Smooth muscle cell (in vitro differentiated cells): Measurements from ENCODE around the gene MEIKIN. TPM values are rescaled to one million over a fixed set of nuclear protein-coding genes. Genes with fewer than 3 reads are reported as not detected.

ENCODE experiments used
- DNase-seq: peaks from one replicate; lab custom pipeline; 2025; ENCODE audit not compliant: unreplicated experiment; lab: John Stamatoyannopoulos, UW
- H2AFZ ChIP-seq: fragments of 200-600 bp; sonication (generic); 2 replicates; pipeline ENCODE4 v1.6.0; 2016; ENCODE audit warnings: antibody characterized with exemption, low read depth, mild to moderate bottlenecking
- H3F3A ChIP-seq: fragments of 200-600 bp; sonication (generic); 2 replicates; pipeline ENCODE4 v1.6.0; 2017; ENCODE audit warnings: antibody characterized with exemption, low read depth
- H3K27ac ChIP-seq: fragments of 200-600 bp; sonication (generic); 2 replicates; pipeline ENCODE4 v1.5.1; 2016; ENCODE audit warnings: low read depth, mild to moderate bottlenecking
- H3K27me3 ChIP-seq: fragments of 200-600 bp; sonication (generic); 2 replicates; pipeline ENCODE4 v1.6.1; 2016; ENCODE audit warnings: low read depth, mild to moderate bottlenecking
- H3K36me3 ChIP-seq: fragments of 200-600 bp; sonication (generic); 2 replicates; pipeline ENCODE4 v1.5.1; 2016; ENCODE audit warnings: low read depth
- H3K4me1 ChIP-seq: fragments of 200-600 bp; sonication (generic); 2 replicates; pipeline ENCODE4 v1.5.1; 2016; ENCODE audit warnings: low read depth
- H3K4me2 ChIP-seq: fragments of 200-600 bp; sonication (generic); 2 replicates; pipeline ENCODE4 v1.6.0; 2016; ENCODE audit warnings: mild to moderate bottlenecking
- H3K4me3 ChIP-seq: fragments of 200-600 bp; sonication (generic); 2 replicates; pipeline ENCODE4 v1.5.1; 2016; ENCODE audit warnings: mild to moderate bottlenecking
- H3K79me2 ChIP-seq: fragments of 200-600 bp; sonication (generic); 2 replicates; pipeline ENCODE4 v1.6.0; 2016; ENCODE audit warnings: low read depth, mild to moderate bottlenecking
- H3K9ac ChIP-seq: fragments of 200-600 bp; sonication (generic); 2 replicates; pipeline ENCODE4 v1.6.0; 2016; ENCODE audit warnings: low read depth
- H3K9me3 ChIP-seq: fragments of 200-600 bp; sonication (generic); replicated peaks from 2 replicates; pipeline ENCODE4 v1.5.1; 2016; ENCODE audit warnings: low read depth
- H4K20me1 ChIP-seq: fragments of 200-600 bp; sonication (generic); 2 replicates; pipeline ENCODE4 v1.6.0; 2016; ENCODE audit warnings: low read depth
- WGBS: methylation state at CpG from one replicate; pipeline ENCODE4 v1.1.7; 2016; ENCODE audit warnings: low lambda C conversion rate; 5-methylcytosine and 5-hydroxymethylcytosine counted together
- polyA plus RNA-seq: library from polyadenylated mRNA; unstranded; fragments of >200 nt; fragmentation: Nextera tagmentation; extraction: Ambion mirVana; gene quantifications from 2 replicates; pipeline ENCODE4 v1.2.1, GENCODE V29; 2016
- total RNA-seq: library from RNA; depleted of rRNA; stranded (reverse); fragments of >200 nt; gene quantifications from 2 replicates; pipeline ENCODE4 v1.2.3, GENCODE V29; 2014
- TF ChIP-seq, protein P1 (sequence below): fragments of 200-600 bp; sonication (generic); IDR thresholded peaks from 2 replicates; pipeline ENCODE4 v1.5.1; 2017; ENCODE audit warnings: borderline replicate concordance, mild to moderate bottlenecking, antibody characterized with exemption; ENCODE audit not compliant: insufficient read depth, poor library complexity, severe bottlenecking

Gene MEIKIN
- total RNA-seq: not detected in 2 replicates
- not detected in 2 replicates for polyA plus RNA-seq

DNA sequence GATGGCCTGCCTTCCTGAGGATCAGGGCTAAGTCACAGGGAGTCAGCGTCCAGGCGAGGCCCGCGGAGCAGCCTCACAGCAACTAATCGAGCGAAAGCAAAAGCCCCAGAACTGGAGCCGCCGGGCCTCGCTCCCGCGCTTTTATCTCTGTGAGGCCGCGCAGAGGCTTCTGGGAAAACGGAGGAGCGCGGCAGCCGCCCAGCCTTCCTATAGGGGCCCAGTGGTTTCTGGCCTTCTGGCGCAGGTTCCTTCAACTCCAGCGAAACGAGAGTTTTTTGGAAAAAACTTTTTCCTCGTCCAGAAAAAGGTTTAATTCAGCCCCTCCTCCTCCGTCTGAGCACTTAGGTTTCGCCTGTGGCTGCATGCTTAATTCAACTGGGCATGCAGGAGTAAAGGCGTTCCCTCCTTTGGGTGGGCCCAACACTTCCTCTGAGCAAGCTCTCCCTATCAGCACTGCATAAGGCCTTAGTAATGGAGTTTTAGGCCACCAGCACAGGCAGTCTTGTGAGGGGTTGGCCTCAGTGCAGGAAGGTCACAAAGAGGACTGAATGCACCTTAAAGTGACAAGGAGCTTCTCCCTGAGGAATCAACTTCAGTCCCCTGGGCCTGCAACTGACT, at the start of gene MEIKIN:
TSS of gene MEIKIN (minus strand) at position 113 of the 618 bp plus-strand sequence. CDS start 158 bp downstream, outside the sequence.
- H3K4me3 ChIP-seq: no peak within 1 kb of the TSS
- no peaks in the 10 kb centered on the region for H3K79me2 ChIP-seq
- no peak for DNase-seq
- H4K20me1 ChIP-seq: no peaks in the 10 kb centered on the region
- H3K4me1 ChIP-seq: no peaks in the 10 kb centered on the region
- no peaks in the 10 kb centered on the region for H3K9me3 ChIP-seq
- H3K27ac ChIP-seq: no peak within 1 kb of the TSS
- TF ChIP-seq, protein P1, sequence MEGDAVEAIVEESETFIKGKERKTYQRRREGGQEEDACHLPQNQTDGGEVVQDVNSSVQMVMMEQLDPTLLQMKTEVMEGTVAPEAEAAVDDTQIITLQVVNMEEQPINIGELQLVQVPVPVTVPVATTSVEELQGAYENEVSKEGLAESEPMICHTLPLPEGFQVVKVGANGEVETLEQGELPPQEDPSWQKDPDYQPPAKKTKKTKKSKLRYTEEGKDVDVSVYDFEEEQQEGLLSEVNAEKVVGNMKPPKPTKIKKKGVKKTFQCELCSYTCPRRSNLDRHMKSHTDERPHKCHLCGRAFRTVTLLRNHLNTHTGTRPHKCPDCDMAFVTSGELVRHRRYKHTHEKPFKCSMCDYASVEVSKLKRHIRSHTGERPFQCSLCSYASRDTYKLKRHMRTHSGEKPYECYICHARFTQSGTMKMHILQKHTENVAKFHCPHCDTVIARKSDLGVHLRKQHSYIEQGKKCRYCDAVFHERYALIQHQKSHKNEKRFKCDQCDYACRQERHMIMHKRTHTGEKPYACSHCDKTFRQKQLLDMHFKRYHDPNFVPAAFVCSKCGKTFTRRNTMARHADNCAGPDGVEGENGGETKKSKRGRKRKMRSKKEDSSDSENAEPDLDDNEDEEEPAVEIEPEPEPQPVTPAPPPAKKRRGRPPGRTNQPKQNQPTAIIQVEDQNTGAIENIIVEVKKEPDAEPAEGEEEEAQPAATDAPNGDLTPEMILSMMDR: no peak
- no peaks in the 10 kb centered on the region for H3K27me3 ChIP-seq
- H3K4me2 ChIP-seq: no peak within 1 kb of the TSS
- H2AFZ ChIP-seq: no peak within 1 kb of the TSS
- no peak within 1 kb of the TSS for H3K9ac ChIP-seq
- no peaks in the 10 kb centered on the region for H3K36me3 ChIP-seq
- H3F3A ChIP-seq: no peaks in the 10 kb centered on the region
- WGBS: 94% methylated on average over 24 of the region's 24 CpGs

- no peaks in the 10 kb centered on the region for H3K9me3 ChIP-seq
- H3F3A ChIP-seq: no peaks in the 10 kb centered on the region
- H3K27ac ChIP-seq: no peak overlapping the region
- no peaks in the 10 kb centered on the region for H3K79me2 ChIP-seq
- no peak overlapping the region for H3K4me2 ChIP-seq
- H3K4me3 ChIP-seq: no peak overlapping the region
- DNase-seq: no peak
- H2AFZ ChIP-seq: no peak overlapping the region
- TF ChIP-seq, protein P1: no peak
- no peak overlapping the region for H3K9ac ChIP-seq
- H3K4me1 ChIP-seq: peaks cover 4% of the 10 kb centered on the region
- 77% methylated on average over 7 of the region's 7 CpGs for WGBS
- no peaks in the 10 kb centered on the region for H4K20me1 ChIP-seq
- H3K27me3 ChIP-seq: no peaks in the 10 kb centered on the region
- no peaks in the 10 kb centered on the region for H3K36me3 ChIP-seq
Measured at GRCh38 chr5:131994533-131995226, 49.2 kb upstream of the MEIKIN start.

DNA sequence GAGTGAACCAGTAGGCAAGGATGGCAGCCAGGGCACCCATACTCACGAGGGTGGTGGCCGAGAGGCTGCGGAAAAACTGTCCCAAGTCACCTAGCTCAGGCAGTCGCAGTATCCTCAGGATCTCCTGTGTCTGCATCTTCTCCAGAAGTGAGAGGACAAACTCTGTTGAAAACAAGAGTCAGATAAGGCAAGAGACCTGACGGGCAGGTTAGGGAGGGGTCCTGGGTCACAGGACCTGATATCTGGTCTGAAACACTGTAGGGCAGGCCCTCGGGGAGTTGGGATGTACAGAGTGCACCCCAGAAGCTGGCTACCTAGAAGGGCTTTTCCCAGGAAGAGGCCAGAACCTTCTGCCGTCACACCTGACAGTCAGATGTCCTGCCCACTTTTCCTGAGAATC, 48.6 kb upstream of the MEIKIN start:
- Histone ChIP-seq H3K36me3 (no peaks in the 10 kb centered on the region), H3K4me3 (no peak overlapping the region), H3K27me3 (no peaks in the 10 kb centered on the region), H3K27ac (no peak overlapping the region), H3K79me2 (no peaks in the 10 kb centered on the region), H3K4me1 (no peaks in the 10 kb centered on the region), H3K9ac (no peak overlapping the region), H3K4me2 (no peak overlapping the region), H4K20me1 (no peaks in the 10 kb centered on the region), H2AFZ (no peak overlapping the region), H3K9me3 (no peaks in the 10 kb centered on the region), H3F3A (no peaks in the 10 kb centered on the region)
- DNase-seq: no peak
- 94% methylated on average over 7 of the region's 7 CpGs for WGBS
- TF ChIP-seq, protein P1: no peak
